Dedifferentiated amniotic fluid mesenchymal stem cell (primary cell): ENCODE data around the gene DDRGK1.

ENCODE experiments used
- DNase-seq: peaks from one replicate; pipeline ENCODE4 v3.0.0-alpha.2; 2016; ENCODE audit errors: extremely low spot score

The DDRGK1 gene

DNA sequence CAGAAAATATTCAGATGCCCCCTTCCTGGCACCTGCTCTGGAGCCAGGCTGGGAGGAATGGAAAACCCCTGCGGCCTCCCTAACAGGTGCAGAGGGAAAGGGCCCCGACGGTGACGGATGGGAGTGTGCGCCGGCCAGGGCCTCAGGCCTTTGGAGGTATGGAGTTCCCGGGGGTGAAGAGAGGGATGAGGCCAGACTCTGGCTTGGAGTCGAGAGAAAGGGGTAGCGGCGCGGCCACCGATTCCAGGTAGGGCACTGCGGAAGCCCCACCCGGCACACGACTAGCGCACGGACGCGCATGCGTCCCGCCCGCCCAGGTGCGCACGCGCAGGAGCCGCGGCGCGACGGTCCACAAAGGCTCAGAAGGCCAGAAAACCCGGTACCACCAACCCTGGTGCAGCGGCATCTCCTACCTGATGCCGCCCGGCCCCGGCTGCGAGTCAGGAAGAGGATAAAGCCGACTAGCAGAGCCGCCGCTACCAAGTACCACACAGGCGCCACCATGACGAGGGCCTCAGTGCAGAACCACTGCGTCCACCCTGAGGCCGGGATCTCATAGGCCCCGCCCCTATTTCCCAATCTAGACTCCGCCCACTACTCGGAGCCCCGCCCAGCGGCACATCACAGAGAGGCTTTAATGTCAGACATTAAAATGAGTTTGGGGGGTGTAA, at the start of gene DDRGK1:
Gene DDRGK1, minus strand, starts transcription at position 559 of the 671 bp plus-strand sequence. Its CDS starts 55 bp downstream, at position 504.
- peak; percentile 83 for DNase-seq

DNA sequence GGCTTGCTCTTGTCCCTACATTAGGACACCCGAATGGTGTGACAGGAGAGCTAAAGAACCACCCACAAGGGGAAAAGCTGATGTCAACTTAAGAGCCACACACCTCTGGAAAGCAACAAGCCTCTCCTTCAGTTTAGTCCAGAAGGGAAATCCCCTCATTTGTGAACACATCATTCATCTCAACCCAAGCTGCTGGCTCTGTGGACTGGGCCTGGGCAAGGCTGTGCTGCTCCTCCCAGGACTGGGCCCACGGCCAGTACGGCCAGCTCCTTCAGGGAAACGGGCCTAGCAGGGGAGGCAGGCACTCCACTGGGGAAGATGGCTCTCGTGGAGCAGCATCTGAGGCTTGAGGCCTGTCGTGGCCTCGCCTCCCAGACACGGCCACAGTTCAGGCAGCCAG, 47.3 kb upstream of the DDRGK1 start:
- DNase-seq = no peak

DNA sequence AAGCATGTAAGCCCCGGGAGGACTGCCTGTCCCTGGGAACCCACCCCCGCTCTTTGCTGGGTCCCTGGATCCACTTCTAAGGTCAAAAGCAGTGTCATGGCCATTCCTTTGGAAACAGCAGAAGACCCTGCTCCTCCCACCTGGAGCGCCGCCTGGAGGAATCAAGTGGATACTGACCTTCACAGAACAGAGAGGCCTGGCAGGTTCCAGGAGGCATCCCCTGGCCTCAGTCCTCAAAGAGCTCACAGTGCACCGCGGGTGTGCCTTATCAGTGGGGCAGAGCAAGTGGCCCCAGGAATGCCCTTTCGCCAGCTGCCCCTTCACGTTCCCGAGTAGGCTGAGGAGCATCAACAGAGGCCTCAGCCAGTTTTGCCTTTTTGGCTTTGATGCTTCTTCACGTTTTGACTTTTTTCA, 45.6 kb upstream of the DDRGK1 start:
- DNase-seq = no peak

DNA sequence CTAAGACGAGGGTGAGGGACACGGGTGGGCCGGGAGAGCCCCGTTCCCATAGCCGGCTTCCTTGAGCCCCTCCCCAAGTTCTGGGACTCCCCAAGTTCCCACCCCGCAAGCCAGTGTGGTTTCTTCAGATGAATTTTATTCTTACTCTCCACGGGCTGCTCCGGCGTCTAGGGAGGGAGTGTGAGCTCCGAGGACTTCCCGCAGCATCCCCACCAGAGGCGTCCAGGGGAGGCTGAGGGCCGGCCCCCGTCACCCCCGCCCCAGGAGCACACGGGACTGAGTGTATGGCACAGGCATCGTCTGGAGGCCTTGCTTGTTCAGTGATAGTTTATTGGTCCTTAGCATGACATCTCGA, 44.5 kb upstream of the DDRGK1 start:
- DNase-seq = no peak

DNA sequence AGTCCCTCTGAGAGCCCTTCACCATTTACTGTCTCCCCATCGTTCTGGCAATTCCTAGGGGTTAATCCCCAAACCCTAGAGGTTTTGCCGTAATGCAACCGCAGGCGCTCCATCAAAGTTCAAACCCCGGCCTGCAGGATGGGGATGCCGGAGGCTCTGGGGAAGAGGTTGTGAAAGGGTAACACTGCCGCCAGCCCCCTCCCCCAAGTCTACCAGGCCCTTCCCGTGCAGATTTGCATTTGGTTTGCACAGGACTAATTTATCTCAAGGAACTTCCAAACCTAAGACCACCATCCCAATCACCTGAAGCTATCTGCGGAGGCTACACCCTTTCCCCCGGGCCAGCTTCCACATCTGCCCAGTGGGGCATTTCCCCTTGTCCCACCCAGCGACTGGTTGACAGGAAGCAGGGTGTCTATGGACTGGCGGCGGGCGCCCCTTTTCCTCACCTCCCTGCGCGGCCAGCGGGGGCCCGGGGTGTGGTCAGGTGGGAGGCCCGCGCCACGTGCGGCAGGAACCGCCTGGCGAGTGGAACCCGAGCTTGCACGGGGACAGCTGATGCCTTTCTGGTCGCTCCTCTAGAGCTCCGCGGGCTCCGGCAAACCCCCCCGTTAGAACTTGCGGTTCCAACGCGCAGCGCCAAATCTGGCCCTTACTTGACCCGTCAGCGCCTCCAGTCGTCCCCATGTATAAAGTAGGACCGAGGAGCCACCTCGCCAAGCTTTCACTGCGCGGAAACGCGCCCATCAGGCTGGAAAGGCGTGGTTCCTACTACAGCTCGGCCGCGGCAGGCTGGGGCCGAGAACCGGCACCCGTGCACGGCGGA, 43.9 kb upstream of the DDRGK1 start:
- no peak for DNase-seq

DNA sequence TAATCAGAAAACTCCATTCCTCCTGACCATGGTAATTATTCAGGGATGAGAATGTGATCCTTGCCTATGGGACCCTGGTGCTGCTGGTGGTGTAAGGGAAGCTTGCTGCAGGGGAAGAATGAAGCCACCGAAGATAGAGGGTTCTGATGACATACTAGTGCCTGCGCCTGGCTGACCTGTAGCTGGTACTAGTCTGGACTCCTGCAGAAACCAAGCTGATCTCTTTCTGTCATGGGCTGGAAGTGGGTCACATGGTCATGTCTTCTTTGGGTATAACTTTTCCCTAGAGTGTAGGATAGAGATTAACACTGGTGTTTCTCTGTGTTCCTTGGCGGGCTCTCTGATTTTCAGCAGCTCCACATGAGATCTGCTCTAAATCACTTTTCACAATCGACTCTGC, 43.2 kb upstream of the DDRGK1 start:
- DNase-seq = no peak

DNA sequence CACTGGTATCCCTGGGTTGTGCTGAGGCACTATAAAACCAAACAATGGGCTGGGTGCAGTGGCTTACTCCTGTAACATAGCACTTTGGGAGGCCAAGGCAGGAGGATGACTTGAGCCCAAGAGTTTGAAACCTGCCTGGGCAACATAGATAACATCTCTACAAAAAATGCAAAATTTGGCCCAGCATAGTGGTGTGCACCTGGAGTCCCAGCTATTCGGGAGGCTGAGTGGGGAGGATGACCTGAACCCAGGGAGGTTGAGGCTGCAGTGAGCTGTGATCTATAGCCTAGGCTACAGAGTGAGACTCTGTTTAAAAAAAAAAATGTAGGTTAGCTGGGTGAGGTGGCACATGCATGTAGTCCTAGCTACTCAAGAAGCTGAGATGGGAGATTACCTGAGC, 42.2 kb upstream of the DDRGK1 start:
- DNase-seq = no peak

DNA sequence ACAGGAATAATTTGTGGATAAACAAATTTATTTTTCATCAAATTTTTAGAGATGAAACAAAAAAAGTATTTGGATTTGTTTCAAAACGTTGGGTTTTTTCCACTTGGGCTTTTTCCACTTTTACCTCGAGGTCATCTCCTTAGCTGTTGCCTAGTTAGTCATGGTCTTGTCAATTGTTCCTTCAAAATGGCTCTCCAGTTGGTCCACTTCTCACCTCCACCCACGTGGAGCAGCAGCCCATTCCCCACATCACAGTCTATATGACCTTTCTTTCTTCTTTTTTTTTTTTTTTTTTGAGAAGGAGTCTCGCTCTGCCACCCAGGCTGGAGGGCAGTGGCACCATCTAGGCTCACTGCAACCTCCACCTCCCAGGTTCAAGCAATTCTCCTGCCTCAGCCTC, 41.2 kb upstream of the DDRGK1 start:
- DNase-seq = no peak

DNA sequence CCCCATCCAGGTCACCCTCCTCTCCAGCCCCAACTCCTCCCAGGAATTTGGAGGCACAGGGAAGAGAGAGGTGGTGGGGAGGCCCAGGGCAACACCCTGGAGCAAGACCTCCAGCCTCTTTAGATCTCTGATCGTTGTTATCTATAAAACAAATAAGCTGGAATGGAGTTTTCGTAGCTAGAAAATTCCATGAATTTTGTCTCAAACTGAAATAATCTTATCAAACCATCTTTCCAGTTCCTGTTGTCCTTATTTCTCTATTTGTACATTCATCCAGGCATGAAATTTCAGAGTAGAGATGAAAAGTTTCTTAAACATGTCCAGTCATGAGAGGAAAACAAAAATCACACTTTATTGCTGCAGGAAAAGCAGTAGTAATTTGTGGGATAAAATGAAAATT, 40.7 kb upstream of the DDRGK1 start:
- no peak for DNase-seq

DNA sequence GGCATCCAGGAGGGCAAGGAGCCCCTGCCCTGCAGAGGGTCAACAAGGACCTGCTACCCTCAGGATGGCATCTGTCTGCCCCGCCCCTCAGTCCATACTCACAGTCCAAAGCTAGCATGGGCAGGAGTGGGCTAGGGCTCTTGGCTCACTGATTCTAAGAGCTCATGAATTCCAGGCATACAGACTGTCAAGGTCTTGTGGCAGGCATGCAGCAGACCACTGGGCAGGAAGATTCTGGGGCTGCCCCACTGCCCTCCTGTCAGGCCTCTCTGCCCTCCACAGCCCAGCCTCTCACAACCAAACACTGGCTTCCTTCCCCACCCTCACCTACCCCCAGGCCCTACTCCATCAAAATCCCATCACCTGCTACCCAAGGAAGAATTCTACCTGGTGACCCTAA, 40.1 kb upstream of the DDRGK1 start:
- no peak for DNase-seq

DNA sequence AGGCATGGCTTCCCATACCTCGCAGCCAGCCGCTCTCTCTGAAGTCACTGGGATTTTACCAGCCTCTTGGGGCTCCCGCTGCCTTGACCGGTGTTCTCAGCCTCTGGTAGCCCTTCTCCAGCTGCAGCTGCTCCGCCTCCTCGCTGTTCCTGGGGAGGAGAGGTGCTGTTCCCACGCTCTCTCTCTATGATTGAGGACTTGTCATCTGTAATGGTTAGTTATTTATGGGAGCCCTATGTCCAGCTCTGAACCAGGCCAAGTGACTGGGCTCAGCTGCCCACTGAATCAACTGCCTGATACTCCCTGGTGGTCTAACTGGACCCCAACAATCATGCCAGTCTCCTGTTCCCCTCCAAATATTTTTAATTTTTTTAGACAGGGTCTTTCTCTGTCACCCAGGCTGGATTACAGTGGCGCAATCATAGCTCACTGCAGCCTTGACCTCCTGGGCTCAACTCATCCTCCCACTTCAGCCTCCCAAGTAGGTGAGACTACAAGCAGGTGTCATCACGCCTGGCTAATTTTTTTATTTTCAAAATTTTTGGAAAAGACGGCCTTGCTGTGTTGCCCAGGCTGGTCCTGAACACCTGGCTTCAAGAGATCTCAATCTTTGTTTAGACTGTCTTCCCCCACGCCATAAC, 39.4 kb upstream of the DDRGK1 start:
- no peak for DNase-seq

DNA sequence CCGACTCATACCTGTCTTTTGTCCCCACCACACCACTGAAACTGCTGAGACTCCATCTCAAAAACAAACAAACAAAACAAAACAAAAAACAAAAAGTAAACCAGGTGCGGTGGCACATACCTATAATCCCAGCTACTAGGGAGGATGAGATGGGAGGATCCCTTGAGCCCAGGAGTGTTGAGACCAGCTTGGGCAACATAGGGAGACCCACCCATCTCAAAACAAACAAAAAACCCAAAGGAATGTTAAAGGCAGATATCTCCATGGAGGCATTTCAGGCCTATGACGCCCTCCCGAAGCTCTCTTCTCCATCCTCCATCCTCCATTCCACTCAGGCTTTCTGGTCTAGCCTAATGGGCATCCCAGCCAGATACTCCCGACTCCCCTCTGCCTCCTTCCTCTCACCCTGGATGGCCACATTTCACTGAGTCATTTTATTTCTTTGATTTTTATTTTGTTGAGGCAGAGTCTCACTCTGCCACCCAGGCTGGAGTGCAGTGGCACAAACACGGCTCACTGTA, 37.8 kb upstream of the DDRGK1 start:
- no peak for DNase-seq

DNA sequence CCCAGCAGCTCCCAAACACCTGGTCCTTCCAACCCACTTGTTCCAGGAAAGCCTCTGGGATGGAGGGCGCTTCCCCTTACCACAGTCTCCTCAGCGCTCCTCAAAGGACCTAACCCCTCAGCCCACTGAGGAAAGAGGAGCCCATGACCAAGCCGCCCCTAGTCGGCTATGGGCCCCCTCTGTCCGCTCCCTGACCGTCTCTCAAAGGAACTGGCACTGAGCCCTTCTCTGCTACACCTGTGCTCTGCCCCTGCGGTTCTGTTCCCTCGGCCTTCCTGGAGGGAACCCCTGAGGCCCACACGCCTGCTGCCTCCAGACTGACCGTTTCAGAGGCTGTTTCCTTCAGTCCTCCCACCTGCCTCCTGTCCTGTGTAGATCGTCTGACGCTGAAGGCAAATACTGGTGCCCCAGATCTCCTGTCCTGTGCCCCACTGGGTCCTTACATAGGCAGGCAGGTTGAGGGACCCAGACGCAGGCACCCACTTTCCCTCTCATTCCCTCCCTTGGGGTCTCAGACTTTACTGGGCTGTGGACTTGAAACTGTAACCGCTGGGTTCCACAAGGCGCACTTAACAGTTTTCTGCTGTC, 36.4 kb upstream of the DDRGK1 start:
- no peak for DNase-seq

DNA sequence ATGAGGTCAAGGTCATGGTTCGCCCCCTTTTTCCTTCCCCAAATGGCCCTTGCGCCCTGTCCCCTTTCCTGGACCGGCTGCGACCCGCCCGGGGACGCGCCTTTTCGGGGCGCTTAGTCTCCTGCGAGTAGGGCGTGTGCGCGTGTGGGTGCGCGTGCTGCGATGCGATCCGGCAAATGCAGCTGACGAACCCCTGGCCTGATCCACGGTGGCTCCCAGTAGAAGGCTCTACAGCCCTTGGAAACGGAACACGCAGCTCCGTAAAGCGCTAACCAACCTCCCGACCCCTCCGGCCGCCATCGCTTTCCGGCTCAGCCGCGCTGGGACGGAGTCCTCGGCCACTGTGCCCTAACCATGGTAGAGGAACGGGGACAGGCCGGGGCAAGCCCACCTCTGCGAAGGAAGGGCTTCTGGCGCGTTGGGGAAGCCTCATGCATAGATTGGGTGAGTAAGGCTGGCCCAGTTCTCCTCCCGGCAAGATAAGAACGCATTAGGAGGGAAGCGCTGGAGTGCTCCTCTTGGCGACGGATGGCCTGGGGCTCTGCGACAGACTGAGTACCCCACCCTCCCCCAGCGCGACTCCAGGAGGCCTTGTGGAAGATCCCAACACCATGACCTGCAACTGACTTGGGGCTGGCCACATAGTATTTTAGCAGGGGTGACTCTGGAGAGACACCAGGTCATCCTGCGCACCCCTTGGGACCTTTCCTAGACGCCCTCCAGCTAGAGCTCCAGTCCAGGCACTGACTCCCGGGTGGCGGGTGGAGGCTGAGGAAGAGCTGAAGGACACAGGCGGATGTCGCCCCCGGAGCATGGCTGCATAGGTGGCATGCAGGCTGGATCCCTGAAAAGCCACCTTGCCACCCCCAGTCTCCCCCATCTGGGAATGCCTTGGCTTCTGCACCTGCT, 35.6 kb upstream of the DDRGK1 start:
- DNase-seq = no peak

DNA sequence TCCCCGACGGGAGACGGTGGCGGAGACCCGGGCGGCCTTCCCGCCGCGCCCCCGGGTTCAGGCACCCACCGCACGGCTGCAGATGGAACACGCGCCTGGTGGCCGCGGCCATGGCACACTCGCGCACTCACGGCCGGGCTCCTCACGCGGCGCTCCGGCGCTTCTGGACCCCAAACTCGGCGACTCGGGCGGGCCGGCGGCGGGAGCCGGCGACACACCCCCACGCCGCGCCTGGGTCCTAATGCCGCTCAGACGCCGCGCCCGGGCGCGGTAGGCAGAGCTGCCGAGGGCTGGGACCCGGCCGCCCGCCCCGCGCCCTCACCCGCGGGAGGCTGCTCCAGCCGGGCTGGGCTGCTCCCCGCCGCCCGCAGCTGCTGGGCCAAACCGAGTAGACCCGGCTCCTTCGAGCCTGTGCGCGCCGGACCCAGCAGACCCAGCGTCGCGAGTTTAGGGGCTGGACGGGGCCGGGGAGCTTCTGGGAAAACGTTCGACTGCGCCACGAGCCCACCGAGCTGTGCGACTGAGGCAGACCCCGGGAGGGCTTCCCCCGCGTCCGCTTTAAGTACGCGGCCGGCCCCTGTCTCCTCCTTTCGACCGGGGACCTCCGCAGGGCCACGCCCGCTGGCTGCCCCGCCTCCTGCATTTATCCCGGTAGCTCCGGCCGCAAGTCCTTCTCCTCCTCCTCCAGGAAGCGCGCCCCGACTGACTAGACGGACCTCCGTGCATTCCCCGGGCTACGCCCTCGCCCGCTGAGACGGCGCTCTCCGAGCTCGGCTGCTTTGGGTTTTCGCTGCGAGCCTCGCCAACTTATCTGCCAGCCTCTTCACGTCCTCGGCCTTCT, 34.8 kb upstream of the DDRGK1 start, which contains the start of gene SLC4A11:
Gene SLC4A11, minus strand, starts transcription at position 165 of the 841 bp plus-strand sequence. Its CDS starts 53 bp downstream, at position 112.
- DNase-seq = peak; percentile 45

DNA sequence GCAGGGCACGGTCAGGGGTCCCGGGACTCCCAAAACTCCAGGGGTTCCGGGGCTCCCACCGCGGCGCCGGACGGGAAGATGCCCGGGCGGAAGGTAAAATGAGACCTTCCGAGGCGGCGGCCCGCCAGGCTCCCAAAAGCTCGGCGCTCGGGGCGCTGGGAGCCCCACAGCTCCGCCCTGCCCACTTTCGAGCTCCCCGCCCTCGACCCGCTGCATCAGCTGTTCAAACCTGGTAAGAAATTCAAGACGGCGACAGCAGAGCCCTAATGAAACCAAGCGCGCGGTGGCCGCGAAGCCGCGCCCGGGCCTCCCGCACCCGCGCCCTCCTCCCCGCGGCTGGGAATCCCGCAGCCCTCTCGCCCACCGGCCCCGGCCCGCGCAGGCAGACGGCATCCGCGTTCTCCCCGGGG, 34.1 kb upstream of the DDRGK1 start:
- no peak for DNase-seq

DNA sequence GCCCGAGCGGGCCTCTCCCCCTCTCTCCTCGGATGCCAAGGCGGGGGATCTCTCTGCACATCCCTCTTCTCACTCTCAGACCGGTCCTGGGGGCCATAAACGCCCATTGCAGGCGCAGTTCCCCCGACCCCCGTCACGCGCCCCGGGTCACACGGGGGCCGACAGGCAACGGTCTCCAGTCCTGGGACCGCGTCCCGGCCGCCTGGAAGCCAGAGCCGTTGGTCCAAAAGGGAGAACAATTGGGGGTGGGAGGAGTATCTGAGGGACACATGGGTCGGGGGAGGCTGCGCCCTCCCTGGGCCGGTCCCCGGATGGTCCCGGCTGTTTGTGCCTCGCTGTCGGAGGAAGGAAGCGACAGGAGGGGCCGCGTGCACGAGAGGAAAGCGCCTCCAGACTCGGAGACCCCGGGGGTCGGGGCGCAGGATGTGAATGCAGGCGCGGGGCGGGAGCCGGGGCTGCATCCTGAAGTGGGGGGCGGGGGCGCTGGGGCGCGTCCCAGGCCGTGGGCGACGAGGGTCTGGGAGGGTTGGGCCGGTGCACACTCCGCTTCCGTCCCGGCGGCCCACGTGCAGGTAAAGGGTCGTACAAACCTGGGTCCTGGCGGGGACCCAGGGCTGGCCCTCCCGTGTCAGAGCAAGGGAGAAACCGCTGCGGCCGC, 33.6 kb upstream of the DDRGK1 start:
- no peak for DNase-seq

DNA sequence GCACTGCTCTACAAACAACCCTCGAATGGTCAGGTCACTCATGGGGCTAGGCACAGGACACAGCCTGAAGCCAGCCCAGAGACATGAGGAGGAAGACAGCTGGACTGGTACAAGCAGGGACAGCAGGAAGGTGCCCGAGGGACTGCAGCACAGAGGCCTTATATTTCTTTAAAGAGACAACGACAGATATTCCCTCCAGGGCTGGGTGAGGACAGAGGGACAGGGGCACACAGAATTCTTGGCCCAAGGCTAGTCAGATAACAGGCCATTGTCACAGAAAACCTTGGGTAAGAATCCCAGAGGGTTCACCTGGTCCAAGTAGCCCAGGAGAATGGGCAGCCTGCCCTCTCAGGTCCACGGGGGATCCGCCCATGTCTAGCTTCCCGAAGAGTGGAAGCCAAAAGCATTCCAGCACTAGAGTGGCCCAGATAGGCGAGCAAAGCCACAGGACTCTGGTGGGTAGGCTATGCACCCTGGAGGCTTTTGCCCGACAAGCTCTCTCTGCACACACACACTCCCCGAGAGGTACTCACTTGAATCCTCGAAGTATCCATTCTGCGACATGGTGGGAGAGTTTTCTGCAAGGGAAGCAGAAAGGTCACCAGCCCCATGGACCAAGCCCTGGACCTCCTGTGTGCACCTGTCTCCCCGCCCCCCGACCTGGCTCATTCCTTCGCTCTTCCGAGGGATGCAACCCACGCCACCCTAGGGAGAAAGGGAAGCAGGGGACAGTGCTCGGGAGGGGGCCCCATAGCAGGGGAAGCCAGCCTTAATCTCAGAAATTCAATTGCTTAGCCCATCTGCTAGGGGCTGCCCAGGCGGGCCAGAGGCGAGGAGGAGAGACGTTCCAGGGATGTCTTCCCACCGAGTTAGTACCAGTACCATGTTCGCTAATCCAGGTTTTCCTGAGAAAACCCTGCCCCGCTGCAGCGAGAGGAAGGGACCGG, 32.8 kb upstream of the DDRGK1 start:
- no peak for DNase-seq
